Left lung (tissue), 10 donors: ENCODE data around the gene ADCY2. TPM values are rescaled to one million over a fixed set of nuclear protein-coding genes. Genes with fewer than 3 reads are reported as not detected.

Experiments used
- ATAC-seq: fragments of 200-7000 bp; cut with Tn5 transposase; one replicate; pipeline ENCODE4 v1.9.1; 2020; ENCODE audit warnings: moderate library complexity
- DNase-seq, 4 donors: peaks; one replicate each; pipeline ENCODE4 v3.0.0-alpha.2; 2013 to 2020
- H3K27ac ChIP-seq, 2 donors: fragments of 200-600 bp; sonication (generic) in 1 of 2; one replicate each; pipeline versions ENCODE4 v1.5.0 to v1.8.0; 2020 to 2021
- H3K27me3 ChIP-seq, 2 donors: fragments of 200-600 bp; sonication (generic) in 1 of 2; one replicate each; pipeline versions ENCODE4 v1.5.0 to v1.8.0; 2020 to 2021
- H3K36me3 ChIP-seq, 2 donors: fragments of 200-600 bp; sonication (generic) in 1 of 2; one replicate each; pipeline versions ENCODE4 v1.5.0 to v1.8.0; 2020 to 2021
- H3K4me1 ChIP-seq, 2 donors: fragments of 200-600 bp; one replicate each; pipeline ENCODE4 v1.8.0; 2021
- H3K4me3 ChIP-seq, 2 donors: fragments of 200-600 bp; sonication (generic) in 1 of 2; one replicate each; pipeline versions ENCODE4 v1.5.0 to v1.8.0; 2020 to 2021; ENCODE audit warnings: mild to moderate bottlenecking in 1 of 2
- H3K9me3 ChIP-seq, 2 donors: fragments of 200-600 bp; sonication (generic) in 1 of 2; one replicate each; pipeline versions ENCODE4 v1.5.0 to v1.8.0; 2020 to 2021
- CTCF ChIP-seq, 2 donors: fragments of 200-600 bp; sonication (generic) in 1 of 2; IDR thresholded peaks; one replicate each; pipeline versions ENCODE4 v1.5.0 to v1.8.0; 2021; ENCODE audit warnings: antibody characterized with exemption in 2 of 2
- intact Hi-C, 2 donors: fragments of 100-400 bp; cut with DNase I; formaldehyde crosslinking; loops; one replicate each; pipeline versions ENCODE4 v1.11.2 to v1.14.2; 2022
- polyA plus RNA-seq, 6 donors: library from polyadenylated mRNA; unstranded; fragments of 120-200 nt; gene quantifications; one replicate each; pipeline ENCODE4 v1.2.1, GENCODE V29; 2013; ENCODE audit not compliant: insufficient read length in 6 of 6
- total RNA-seq, 2 donors: library from RNA; stranded (reverse); fragmentation: NEBNext Ultra II Directional; extraction: Animal tissue kit (Norgen Biotek cat#: 25700); gene quantifications; one replicate each; pipeline ENCODE4 v1.2.1, GENCODE V29; 2021
- donor health status: DM: no; HTN: yes; CAD: no.
- donor health status: DM: no; HTN: no; CAD: no.

Gene ADCY2
- total and polyA plus RNA-seq, 8 donors: 0.34 to 14.0 (median 9.6) TPM

GRCh38 chr5:7474821-7475403, 79.0 kb downstream of the ADCY2 start:
- Histone ChIP-seq H3K4me3 (no peak overlapping the region), H3K27ac (no peak overlapping the region), H3K36me3 (no peaks in the 10 kb centered on the region), H3K27me3 (no peaks in the 10 kb centered on the region), H3K9me3 (peaks cover 0 to 22% of the 10 kb centered on the region in 2 donors), H3K4me1 (no peaks in the 10 kb centered on the region)
- no peak for ATAC-seq
- no peak for TF ChIP-seq CTCF (IDR thresholded peaks at IDR 0.05)
- DNase-seq: no peak
- intact Hi-C loops: no loop called here

- Histone ChIP-seq H3K4me3 (no peak overlapping the region), H3K27ac (no peak overlapping the region), H3K36me3 (no peaks in the 10 kb centered on the region), H3K4me1 (no peaks in the 10 kb centered on the region), H3K27me3 (no peaks in the 10 kb centered on the region), H3K9me3 (no peaks in the 10 kb centered on the region)
- ATAC-seq (no peak), DNase-seq (no peak)
- intact Hi-C loops: no loop called here
- no peak for TF ChIP-seq CTCF (IDR thresholded peaks at IDR 0.05)
Observed at GRCh38 chr5:7478459-7478858, 82.5 kb downstream of the ADCY2 start.

- intact Hi-C loops: no loop called here
Observed at GRCh38 chr5:7488734-7489133, 92.8 kb downstream of the ADCY2 start.

GRCh38 chr5:7492371-7492770, 96.4 kb downstream of the ADCY2 start:
- no peak overlapping the region for H3K4me3 ChIP-seq
- DNase-seq (no peak), ATAC-seq (no peak)
- H3K9me3 ChIP-seq: no peaks in the 10 kb centered on the region
- H3K36me3 ChIP-seq: no peaks in the 10 kb centered on the region
- H3K27me3 ChIP-seq: peaks cover 0 to 10% of the 10 kb centered on the region in 2 donors
- H3K4me1 ChIP-seq: no peaks in the 10 kb centered on the region
- intact Hi-C loops: no loop called here
- no peak for TF ChIP-seq CTCF (IDR thresholded peaks at IDR 0.05)
- no peak overlapping the region for H3K27ac ChIP-seq

More at GRCh38 chr5:7488734-7489133, 92.8 kb downstream of the ADCY2 start:
- DNase-seq (no peak), ATAC-seq (no peak)
- H3K27ac ChIP-seq: no peak overlapping the region
- no peak overlapping the region for H3K4me3 ChIP-seq
- no peaks in the 10 kb centered on the region for H3K36me3 ChIP-seq
- peaks cover 0 to 2% of the 10 kb centered on the region in 2 donors for H3K27me3 ChIP-seq
- no peaks in the 10 kb centered on the region for H3K9me3 ChIP-seq
- no peaks in the 10 kb centered on the region for H3K4me1 ChIP-seq
- no peak for TF ChIP-seq CTCF (IDR thresholded peaks at IDR 0.05)

- no peak for ATAC-seq
- Histone ChIP-seq H3K4me1 (no peaks in the 10 kb centered on the region), H3K36me3 (no peaks in the 10 kb centered on the region), H3K27ac (no peak overlapping the region), H3K27me3 (peaks cover 0 to 14% of the 10 kb centered on the region in 2 donors), H3K9me3 (no peaks in the 10 kb centered on the region), H3K4me3 (no peak overlapping the region)
- no peak for DNase-seq
- intact Hi-C loops: no loop called here
- TF ChIP-seq CTCF (IDR thresholded peaks at IDR 0.05): no peak
Observed at GRCh38 chr5:7493081-7493480, 97.1 kb downstream of the ADCY2 start.
